HCT116 (cell line): Measurements from ENCODE around the gene ONECUT3. TPM values are rescaled to one million over a fixed set of nuclear protein-coding genes. Genes with fewer than 3 reads are reported as not detected.

ENCODE experiments used
- ATAC-seq: fragments of 200-7000 bp; cut with Tn5 transposase; 2 replicates; pipeline ENCODE4 v1.9.1; 2020; ENCODE audit warnings: mild to moderate bottlenecking, moderate library complexity
- BruUV-seq: library from RNA; stranded (reverse); fragments of 400-500 nt; replicated peaks from 2 replicates; lab custom pipeline; 2021; lab: Mats Ljungman, UMichigan
- CTCF ChIA-PET: fragments of 300-600 bp; sonication (Branson Sonifier 250); formaldehyde crosslinking; loops from one replicate; lab custom pipeline; 2021; ENCODE audit warnings: antibody characterized with exemption; lab: Charles Lee
- POLR2A ChIA-PET: fragments of 300-600, 350-600 bp; sonication (Branson Sonifier 250); formaldehyde crosslinking; loops from one replicate; lab custom pipeline; 2021; ENCODE audit warnings: antibody characterized with exemption; lab: Charles Lee
- RAD21 ChIA-PET, 2 experiments: fragments of 300-600 bp; sonication (Branson Sonifier 250); formaldehyde crosslinking; loops; one replicate each; lab custom pipeline; 2023; ENCODE audit warnings: low total read pairs in 2 of 2; ENCODE audit not compliant: uncharacterized antibody in 2 of 2, unreplicated experiment in 2 of 2, low non-redundant PET in 1 of 2; lab: Charles Lee
- DNase-seq: peaks from one replicate; pipeline ENCODE4 v3.0.0-alpha.2; 2010; ENCODE audit warnings: low read depth, low spot score
- H2AFZ ChIP-seq: fragments of 200-600 bp; shearing (Covaris generic), sonication (generic); 2 replicates; pipeline ENCODE4 v1.6.1; 2017; ENCODE audit warnings: low read depth, mixed run types, mixed read lengths, antibody characterized with exemption, low read length; ENCODE audit not compliant: poor library complexity, severe bottlenecking
- H3K27ac ChIP-seq: 2 replicates; pipeline ENCODE4 v1.5.1; 2012; ENCODE audit warnings: low read depth, low read length
- H3K27me3 ChIP-seq: fragments of 200-600 bp; sonication (generic); 2 replicates; pipeline ENCODE4 v1.6.1; 2016; ENCODE audit warnings: mixed run types, low read length, mixed read lengths; ENCODE audit not compliant: insufficient read depth
- H3K36me3 ChIP-seq, 2 experiments: fragments of 200-500 bp in 1 of 2; fragments of 200-600 bp in 1 of 2; sonication (Bioruptor generic) in 1 of 2; sonication (generic) in 1 of 2; 2 replicates each; pipeline versions ENCODE4 v1.5.1 to v1.6.1; 2014 to 2016; ENCODE audit warnings: low read length in 2 of 2, inconsistent platforms in 1 of 2, mixed read lengths in 1 of 2, mixed run types in 1 of 2; ENCODE audit not compliant: insufficient read depth in 2 of 2, control insufficient read depth in 1 of 2
- H3K4me1 ChIP-seq, 2 experiments: fragments of 200-600 bp in 1 of 2; sonication (generic) in 1 of 2; 2 replicates each; pipeline versions ENCODE4 v1.5.1 to v1.6.1; 2012 to 2017; ENCODE audit warnings: low read length in 2 of 2, inconsistent platforms in 1 of 2, mild to moderate bottlenecking in 1 of 2, mixed read lengths in 1 of 2, mixed run types in 1 of 2, moderate library complexity in 1 of 2; ENCODE audit not compliant: insufficient read depth in 2 of 2, control insufficient read depth in 1 of 2
- H3K4me2 ChIP-seq: fragments of 200-600 bp; sonication (generic); 2 replicates; pipeline ENCODE4 v1.6.1; 2017; ENCODE audit warnings: mixed run types, low read length, mixed read lengths
- H3K4me3 ChIP-seq, 2 experiments: fragments of 200-600 bp in 1 of 2; sonication (generic) in 1 of 2; replicated peaks in 1 of 2; 2 replicates each; pipeline ENCODE4 v1.5.1; 2011 to 2016; ENCODE audit warnings: low read length in 2 of 2, control low read depth in 1 of 2, low read depth in 1 of 2, mild to moderate bottlenecking in 1 of 2, mixed read lengths in 1 of 2, mixed run types in 1 of 2
- H3K79me2 ChIP-seq: fragments of 200-600 bp; sonication (generic); 2 replicates; pipeline ENCODE4 v1.6.1; 2017; ENCODE audit warnings: mild to moderate bottlenecking, mixed run types, low read length, moderate library complexity, mixed read lengths; ENCODE audit not compliant: insufficient read depth
- H3K9ac ChIP-seq: fragments of 200-600 bp; sonication (generic); 2 replicates; pipeline ENCODE4 v1.6.1; 2016; ENCODE audit warnings: low read length, mixed read lengths
- H3K9me2 ChIP-seq: fragments of 200-600 bp; sonication (generic), shearing (Covaris generic); 2 replicates; pipeline ENCODE4 v1.6.1; 2017; ENCODE audit warnings: mixed run types, mild to moderate bottlenecking, moderate library complexity; ENCODE audit not compliant: insufficient read depth
- H3K9me3 ChIP-seq, 2 experiments: fragments of 200-500 bp in 1 of 2; fragments of 200-600 bp in 1 of 2; sonication (Bioruptor generic) in 1 of 2; sonication (generic) in 1 of 2; 2 replicates each; pipeline ENCODE4 v1.6.1; 2014 to 2017; ENCODE audit warnings: low read length in 2 of 2, mixed read lengths in 2 of 2, inconsistent platforms in 1 of 2, low read depth in 1 of 2, mild to moderate bottlenecking in 1 of 2, mixed run types in 1 of 2, moderate library complexity in 1 of 2; ENCODE audit not compliant: control insufficient read depth in 1 of 2, insufficient read depth in 1 of 2
- H4K20me1 ChIP-seq: fragments of 200-600 bp; sonication (generic), shearing (Covaris generic); 2 replicates; pipeline ENCODE4 v1.6.1; 2017; ENCODE audit warnings: mixed run types, mild to moderate bottlenecking, moderate library complexity; ENCODE audit not compliant: insufficient read depth
- CEBPB ChIP-seq: IDR thresholded peaks from 2 replicates; pipeline ENCODE4 v1.6.1; 2012; ENCODE audit warnings: low read depth
- CTCF ChIP-seq, 3 experiments: fragments of 200-600 bp in 1 of 3; sonication (generic) in 1 of 3; IDR thresholded peaks in 2 of 3; conservative IDR thresholded peaks in 1 of 3; 2 replicates each; pipeline ENCODE4 v1.5.1; 2012 to 2017; ENCODE audit warnings: low read depth in 2 of 3, low read length in 2 of 3, antibody characterized with exemption in 1 of 3, borderline replicate concordance in 1 of 3, control low read depth in 1 of 3, mild to moderate bottlenecking in 1 of 3, mixed read lengths in 1 of 3, mixed run types in 1 of 3, moderate library complexity in 1 of 3; ENCODE audit not compliant: insufficient read depth in 1 of 3
- EGR1 ChIP-seq: IDR thresholded peaks from 2 replicates; pipeline ENCODE4 v1.6.1; 2012; ENCODE audit warnings: low read depth
- ELF1 ChIP-seq: IDR thresholded peaks from 2 replicates; pipeline ENCODE4 v1.6.1; 2012; ENCODE audit warnings: low read depth, borderline replicate concordance
- EZH2 ChIP-seq: fragments of 200-600 bp; sonication (generic); IDR thresholded peaks from 2 replicates; pipeline ENCODE4 v1.6.1; 2017; ENCODE audit warnings: antibody characterized with exemption, mixed run types
- EZH2phosphoT487 ChIP-seq: fragments of 200-600 bp; IDR thresholded peaks from 2 replicates; pipeline ENCODE4 v1.6.1; 2018; ENCODE audit warnings: antibody characterized with exemption, borderline replicate concordance
- FOSL1 ChIP-seq: IDR thresholded peaks from 2 replicates; pipeline ENCODE4 v1.6.1; 2012; ENCODE audit warnings: low read depth
- MAX ChIP-seq: IDR thresholded peaks from 2 replicates; pipeline ENCODE4 v1.6.1; 2012
- POLR2A ChIP-seq: IDR thresholded peaks from 2 replicates; pipeline ENCODE4 v1.7.0; 2011; ENCODE audit warnings: borderline replicate concordance; ENCODE audit not compliant: insufficient read depth, insufficient read length; ENCODE audit errors: extremely low read depth
- POLR2AphosphoS5 ChIP-seq: IDR thresholded peaks from 2 replicates; pipeline ENCODE4 v1.6.1; 2011; ENCODE audit warnings: mild to moderate bottlenecking, low read depth, low read length, moderate library complexity
- RAD21 ChIP-seq: IDR thresholded peaks from 2 replicates; pipeline ENCODE4 v1.6.1; 2012; ENCODE audit warnings: low read depth, mild to moderate bottlenecking
- REST ChIP-seq: IDR thresholded peaks from 2 replicates; pipeline ENCODE4 v1.6.1; 2012; ENCODE audit warnings: low read depth
- SIN3A ChIP-seq: IDR thresholded peaks from 2 replicates; pipeline ENCODE4 v1.6.1; 2012; ENCODE audit warnings: low read depth
- SRF ChIP-seq: IDR thresholded peaks from 2 replicates; pipeline ENCODE4 v1.6.1; 2012; ENCODE audit warnings: low read depth
- TCF7L2 ChIP-seq: IDR thresholded peaks from 2 replicates; pipeline ENCODE4 v1.7.0; 2011; ENCODE audit warnings: borderline replicate concordance, inconsistent platforms; ENCODE audit not compliant: insufficient read depth, insufficient read length; ENCODE audit errors: extremely low read depth
- YY1 ChIP-seq: IDR thresholded peaks from 2 replicates; pipeline ENCODE4 v1.6.1; 2011; ENCODE audit warnings: low read length, low read depth, moderate library complexity, mild to moderate bottlenecking; ENCODE audit not compliant: insufficient replicate concordance; ENCODE audit errors: extremely low read depth
- ZFX ChIP-seq: fragments of 450-650 bp; IDR thresholded peaks from 2 replicates; pipeline ENCODE4 v1.6.1; 2017
- ZNF274 ChIP-seq: fragments of 200-500 bp; sonication (Bioruptor generic); IDR thresholded peaks from 2 replicates; pipeline ENCODE4 v1.6.1; 2014; ENCODE audit warnings: mild to moderate bottlenecking, low read depth, low read length, inconsistent platforms
- intact Hi-C: fragments of 100-400 bp; cut with micrococcal nuclease; formaldehyde crosslinking; loops from 2 replicates; pipeline ENCODE4 v1.10.0; 2022
- total RNA-seq: library from RNA; stranded (reverse); gene quantifications from one replicate; pipeline ENCODE4 v1.2.1, GENCODE V29; 2021; ENCODE audit not compliant: unreplicated experiment

Gene ONECUT3
- total RNA-seq, 1 experiment from 2014 or later: 22.1 TPM

GRCh38 chr19:1717970-1718264 lies 35.4 kb upstream of the ONECUT3 start:
- Histone ChIP-seq H3K4me3 (no peak overlapping the region), H3K4me2 (no peak overlapping the region), H3K27me3 (no peaks in the 10 kb centered on the region), H3K9me2 (no peaks in the 10 kb centered on the region), H2AFZ (no peak overlapping the region), H3K79me2 (no peaks in the 10 kb centered on the region), H3K9me3 (no peaks in the 10 kb centered on the region), H3K9ac (no peak overlapping the region), H3K36me3 (no peaks in the 10 kb centered on the region), H4K20me1 (no peaks in the 10 kb centered on the region), H3K27ac (no peak overlapping the region), H3K4me1 (peaks cover 0 to 9% of the 10 kb centered on the region in 2 experiments; a peak in 1 of 4 replicates)
- intact Hi-C loops: no loop called here
- ChIA-PET CTCF (no interaction called here), RAD21 (no interaction called here), POLR2A (no interaction called here)
- DNase-seq: no peak
- no TSS peak for BruUV-seq
- no peak for ATAC-seq
- TF ChIP-seq EZH2phosphoT487 (no peak), TCF7L2 (no peak), CEBPB (no peak), YY1 (no peak), MAX (no peak), ELF1 (no peak), EGR1 (no peak), EZH2 (no peak), POLR2A (no peak), RAD21 (no peak), SRF (no peak), POLR2AphosphoS5 (no peak), REST (no peak), ZFX (no peak), ZNF274 (no peak), FOSL1 (no peak), SIN3A (no peak), CTCF (IDR thresholded peaks at IDR 0.05 in 2 of 3, conservative IDR thresholded peaks at IDR 0.05 in 1 of 3; ENCODE audit: borderline replicate concordance in 1 of 3, insufficient read depth in 1 of 3, low read depth in 2 of 3, low read length in 2 of 3) (no peak)
